Gastrocnemius medialis (tissue), 4 donors: ENCODE data around the gene GPR158. TPM values are rescaled to one million over a fixed set of nuclear protein-coding genes. Genes with fewer than 3 reads are reported as not detected.
"Not testable (repeated sequence)": the region's sequence is repeated elsewhere in the genome, so short reads cannot be mapped to it uniquely, and the experiment has no call there.

ENCODE experiments used
- ATAC-seq, 2 donors: fragments of 150-250 bp; one replicate each; pipeline ENCODE4 v1.9.1; 2016
- DNase-seq, 2 donors: peaks; one replicate each; pipeline ENCODE4 v3.0.0-alpha.2; 2019
- H3K27ac ChIP-seq, 4 donors: fragments of 200-600 bp; sonication (generic); 1 replicate in 1 of 4; 2 replicates in 3 of 4; pipeline ENCODE4 v1.5.1; 2016 to 2018; ENCODE audit warnings: mild to moderate bottlenecking in 2 of 4, moderate library complexity in 1 of 4
- H3K27me3 ChIP-seq, 3 donors: fragments of 200-600 bp; sonication (generic) in 2 of 3; 1 replicate in 1 of 3; 2 replicates in 2 of 3; pipeline versions ENCODE4 v1.5.1 to v1.6.0; 2016 to 2019; ENCODE audit warnings: mild to moderate bottlenecking in 1 of 3, moderate library complexity in 1 of 3
- H3K36me3 ChIP-seq, 2 donors: fragments of 200-600 bp; sonication (generic) in 1 of 2; one replicate each; pipeline ENCODE4 v1.5.1; 2017 to 2018
- H3K4me1 ChIP-seq, 2 donors: fragments of 200-600 bp; sonication (generic) in 1 of 2; one replicate each; pipeline ENCODE4 v1.5.1; 2016 to 2017; ENCODE audit warnings: mild to moderate bottlenecking in 2 of 2
- H3K4me3 ChIP-seq, 4 donors: fragments of 200-600 bp; sonication (generic) in 3 of 4; 1 replicate in 1 of 4; 2 replicates in 3 of 4; pipeline ENCODE4 v1.5.1; 2016 to 2019; ENCODE audit warnings: mild to moderate bottlenecking in 2 of 4
- H3K9me3 ChIP-seq, 3 donors: fragments of 200-600 bp; sonication (generic) in 2 of 3; 1 replicate in 1 of 3; 2 replicates in 2 of 3; pipeline ENCODE4 v1.5.1; 2016 to 2019
- POLR2A ChIP-seq, 2 donors: fragments of 450-650 bp; IDR thresholded peaks; one replicate each; pipeline ENCODE4 v1.6.1; 2017; ENCODE audit warnings: antibody characterized with exemption in 2 of 2, mild to moderate bottlenecking in 2 of 2, moderate library complexity in 2 of 2
- in situ Hi-C, 4 donors: fragments of 200-750 bp; cut with MboI; loops; one replicate each; pipeline versions ENCODE4 v1.15.0 to v1.8.0; 2017; ENCODE audit warnings: low sequenced_read_pairs in 4 of 4
- intact Hi-C: fragments of 100-400 bp; cut with DNase I; formaldehyde crosslinking; loops from one replicate; pipeline ENCODE4 v1.15.1; 2023; ENCODE audit warnings: low total_unique reads
- total RNA-seq, 4 donors: library from RNA; depleted of rRNA; stranded (reverse); fragments of >200 nt; gene quantifications; one replicate each; pipeline versions ENCODE4 v1.1.0 to v1.2.3, GENCODE V29; 2016
- TF ChIP-seq, protein P1 (sequence below), 5 experiments: fragments of 450-650 bp in 3 of 5; fragments of 200-600 bp in 2 of 5; sonication (generic) in 2 of 5; IDR thresholded peaks in 4 of 5; conservative IDR thresholded peaks in 1 of 5; 1 replicate in 4 of 5; 2 replicates in 1 of 5; pipeline ENCODE4 v1.5.1; 2016 to 2019; ENCODE audit warnings: antibody characterized with exemption in 5 of 5, mild to moderate bottlenecking in 3 of 5, moderate library complexity in 3 of 5

The GPR158 gene
- total RNA-seq, 4 donors from 2014 or later = 0.04 TPM; not detected in 3

DNA sequence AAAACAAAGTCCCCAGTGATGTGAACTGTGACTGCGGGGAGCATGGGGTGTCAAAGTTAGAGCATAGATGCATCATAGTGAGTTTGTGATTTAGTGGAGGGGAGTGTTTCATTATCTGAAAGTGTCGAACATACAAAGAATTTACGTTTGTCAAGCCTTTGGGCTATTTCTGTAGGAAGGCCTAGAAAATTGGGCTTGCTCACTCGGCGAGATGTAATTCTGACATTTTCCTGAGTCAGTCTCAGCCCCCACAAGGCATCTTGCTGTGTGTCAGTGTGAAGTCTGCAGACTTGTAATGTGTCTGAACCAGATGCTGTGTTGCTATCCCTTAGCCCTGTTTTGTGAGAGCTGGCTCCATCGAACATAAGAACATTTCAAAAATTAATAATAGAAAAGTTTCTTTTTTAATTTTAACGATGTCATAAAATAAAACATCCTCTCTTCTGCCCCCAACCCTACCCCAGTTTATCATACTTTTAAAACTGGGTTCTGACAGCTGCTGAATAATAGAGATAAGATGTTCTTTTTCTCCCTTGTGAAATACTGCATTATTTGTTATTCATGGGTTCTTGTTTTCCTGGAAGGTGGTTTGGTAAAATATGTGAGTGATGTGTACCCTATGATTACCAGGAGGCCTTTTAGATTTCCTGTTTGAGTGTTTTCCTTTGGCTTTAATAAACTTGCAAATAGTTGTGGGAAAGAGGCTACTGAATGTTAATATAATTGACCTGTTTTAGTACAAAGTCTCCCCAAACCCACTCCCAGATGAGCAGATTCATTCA lies 207.4 kb downstream of the GPR158 start:
- Histone ChIP-seq H3K27me3 (no peaks in the 10 kb centered on the region), H3K27ac (no peak overlapping the region), H3K36me3 (no peaks in the 10 kb centered on the region), H3K9me3 (no peaks in the 10 kb centered on the region), H3K4me1 (no peaks in the 10 kb centered on the region), H3K4me3 (no peak overlapping the region)
- ATAC-seq (no peak), DNase-seq (no peak)
- in situ Hi-C loops (no loop called here), intact Hi-C loops (no loop called here)
- TF ChIP-seq, protein P1, sequence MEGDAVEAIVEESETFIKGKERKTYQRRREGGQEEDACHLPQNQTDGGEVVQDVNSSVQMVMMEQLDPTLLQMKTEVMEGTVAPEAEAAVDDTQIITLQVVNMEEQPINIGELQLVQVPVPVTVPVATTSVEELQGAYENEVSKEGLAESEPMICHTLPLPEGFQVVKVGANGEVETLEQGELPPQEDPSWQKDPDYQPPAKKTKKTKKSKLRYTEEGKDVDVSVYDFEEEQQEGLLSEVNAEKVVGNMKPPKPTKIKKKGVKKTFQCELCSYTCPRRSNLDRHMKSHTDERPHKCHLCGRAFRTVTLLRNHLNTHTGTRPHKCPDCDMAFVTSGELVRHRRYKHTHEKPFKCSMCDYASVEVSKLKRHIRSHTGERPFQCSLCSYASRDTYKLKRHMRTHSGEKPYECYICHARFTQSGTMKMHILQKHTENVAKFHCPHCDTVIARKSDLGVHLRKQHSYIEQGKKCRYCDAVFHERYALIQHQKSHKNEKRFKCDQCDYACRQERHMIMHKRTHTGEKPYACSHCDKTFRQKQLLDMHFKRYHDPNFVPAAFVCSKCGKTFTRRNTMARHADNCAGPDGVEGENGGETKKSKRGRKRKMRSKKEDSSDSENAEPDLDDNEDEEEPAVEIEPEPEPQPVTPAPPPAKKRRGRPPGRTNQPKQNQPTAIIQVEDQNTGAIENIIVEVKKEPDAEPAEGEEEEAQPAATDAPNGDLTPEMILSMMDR (IDR thresholded peaks at IDR 0.05 in 4 of 5, conservative IDR thresholded peaks at IDR 0.05 in 1 of 5) = no peak
- TF ChIP-seq POLR2A (IDR thresholded peaks at IDR 0.05) = no peak

DNA sequence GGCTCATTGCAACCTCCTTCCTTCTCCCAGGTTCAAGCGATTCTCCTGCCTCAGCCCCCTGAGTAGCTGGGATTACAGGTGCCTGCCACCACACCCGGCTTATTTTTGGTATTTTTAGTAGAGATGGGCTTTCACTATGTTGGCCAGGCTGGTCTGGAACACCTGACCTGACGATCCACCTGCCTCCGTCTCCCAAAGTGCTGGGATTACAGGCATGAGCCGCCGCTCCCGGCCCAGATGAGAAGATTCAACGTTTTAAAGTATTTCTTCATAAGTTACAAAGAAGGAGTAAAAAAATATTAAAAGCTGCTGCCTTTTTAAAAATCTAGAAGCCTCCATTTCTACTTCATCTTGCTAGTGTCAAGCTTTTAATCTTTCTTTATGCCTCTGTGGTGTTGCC lies 208.1 kb downstream of the GPR158 start:
- ATAC-seq, H3K27ac ChIP-seq, in situ Hi-C loops, H3K4me3 ChIP-seq, H3K36me3 ChIP-seq, H3K27me3 ChIP-seq, intact Hi-C loops, H3K4me1 ChIP-seq, H3K9me3 ChIP-seq, DNase-seq: not testable (repeated sequence)

DNA sequence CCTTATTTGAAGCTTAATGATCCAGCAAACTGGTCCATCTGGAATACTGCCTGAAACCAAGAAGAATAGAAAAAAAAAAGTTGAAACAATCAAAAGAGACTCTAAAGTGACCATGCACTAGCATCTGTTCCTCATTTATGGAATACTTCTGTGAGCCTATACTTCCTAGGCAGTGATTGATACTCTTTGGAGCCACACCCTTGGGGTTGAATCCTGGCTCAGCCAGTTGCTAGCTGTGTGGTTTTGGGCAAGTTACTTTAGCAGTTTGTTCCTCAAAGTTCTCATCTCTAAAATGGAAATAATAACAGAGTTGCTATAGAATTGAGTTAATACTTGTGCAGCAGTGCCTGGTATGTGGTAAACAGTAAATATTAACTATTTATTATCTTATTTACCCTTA lies 208.9 kb downstream of the GPR158 start:
- no peaks in the 10 kb centered on the region for H3K4me1 ChIP-seq
- no peaks in the 10 kb centered on the region for H3K9me3 ChIP-seq
- DNase-seq (no peak), ATAC-seq (no peak)
- intact Hi-C loops = no loop called here
- no peaks in the 10 kb centered on the region for H3K36me3 ChIP-seq
- in situ Hi-C loops = no loop called here
- TF ChIP-seq, protein P1 (IDR thresholded peaks at IDR 0.05 in 4 of 5, conservative IDR thresholded peaks at IDR 0.05 in 1 of 5) = no peak
- no peak for TF ChIP-seq POLR2A (IDR thresholded peaks at IDR 0.05)
- no peaks in the 10 kb centered on the region for H3K27me3 ChIP-seq
- H3K27ac ChIP-seq = no peak overlapping the region
- no peak overlapping the region for H3K4me3 ChIP-seq

DNA sequence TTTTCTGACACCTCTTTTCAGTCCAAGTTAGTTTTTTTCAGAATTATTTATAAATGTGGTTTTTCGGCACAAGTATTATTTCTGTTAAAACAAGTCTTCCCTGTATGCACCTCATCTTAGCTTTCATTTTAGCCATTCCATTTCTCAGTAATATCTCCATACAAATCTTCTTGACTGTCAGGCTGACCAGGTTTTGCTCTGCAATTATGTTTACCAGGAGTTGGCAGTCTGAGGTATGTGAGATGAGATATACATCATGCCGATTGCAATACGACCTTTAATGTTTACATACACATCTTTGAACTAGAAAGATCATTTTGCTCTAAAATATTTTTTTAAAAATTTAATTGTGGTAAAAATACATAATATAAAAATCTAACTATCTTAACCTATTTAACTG lies 209.8 kb downstream of the GPR158 start:
- no peaks in the 10 kb centered on the region for H3K4me1 ChIP-seq
- ATAC-seq (no peak), DNase-seq (no peak)
- TF ChIP-seq, protein P1 (IDR thresholded peaks at IDR 0.05 in 4 of 5, conservative IDR thresholded peaks at IDR 0.05 in 1 of 5) = no peak
- TF ChIP-seq POLR2A (IDR thresholded peaks at IDR 0.05) = no peak
- no peak overlapping the region for H3K27ac ChIP-seq
- H3K4me3 ChIP-seq = no peak overlapping the region
- H3K9me3 ChIP-seq = no peaks in the 10 kb centered on the region
- in situ Hi-C loops = no loop called here
- intact Hi-C loops = no loop called here
- no peaks in the 10 kb centered on the region for H3K27me3 ChIP-seq
- H3K36me3 ChIP-seq = no peaks in the 10 kb centered on the region

- H3K9me3 ChIP-seq = no peaks in the 10 kb centered on the region
- H3K4me1 ChIP-seq = no peaks in the 10 kb centered on the region
- in situ Hi-C loops = no loop called here
- no peak overlapping the region for H3K4me3 ChIP-seq
- no peaks in the 10 kb centered on the region for H3K27me3 ChIP-seq
- H3K27ac ChIP-seq = no peak overlapping the region
- no peaks in the 10 kb centered on the region for H3K36me3 ChIP-seq
- DNase-seq (no peak), ATAC-seq (no peak)
- no peak for TF ChIP-seq POLR2A (IDR thresholded peaks at IDR 0.05)
- TF ChIP-seq, protein P1 (IDR thresholded peaks at IDR 0.05 in 4 of 5, conservative IDR thresholded peaks at IDR 0.05 in 1 of 5) = no peak
- intact Hi-C loops = no loop called here
Measured at GRCh38 chr10:25388188-25388861, 213.5 kb downstream of the GPR158 start.
